AG04449 (cell line): ENCODE measurements around the gene GPR83.

Experiments
- CTCF ChIA-PET: fragments of 350-600 bp; formaldehyde crosslinking; extraction: SDS; loops from one replicate; lab custom pipeline; 2021; ENCODE audit warnings: antibody characterized with exemption; lab: Yijun Ruan, JAX
- POLR2A ChIA-PET: fragments of 400-600, 350-600 bp; formaldehyde crosslinking; extraction: SDS; loops from one replicate; lab custom pipeline; 2020; ENCODE audit warnings: antibody characterized with exemption, inconsistent platforms; lab: Yijun Ruan, JAX
- DNase-seq: peaks from one replicate; pipeline ENCODE4 v3.0.0-alpha.2; 2010; ENCODE audit warnings: low read depth, low spot score
- H3K4me3 ChIP-seq: 2 replicates; pipeline ENCODE4 v1.5.1; 2011; ENCODE audit warnings: low read depth, mild to moderate bottlenecking, control low read depth, low read length
- CTCF ChIP-seq: IDR thresholded peaks from one replicate; pipeline ENCODE4 v1.5.1; 2011; ENCODE audit warnings: mild to moderate bottlenecking, moderate library complexity, low read length, control low read depth, inconsistent platforms; ENCODE audit not compliant: insufficient read depth; ENCODE audit errors: missing control alignments

Gene GPR83

DNA sequence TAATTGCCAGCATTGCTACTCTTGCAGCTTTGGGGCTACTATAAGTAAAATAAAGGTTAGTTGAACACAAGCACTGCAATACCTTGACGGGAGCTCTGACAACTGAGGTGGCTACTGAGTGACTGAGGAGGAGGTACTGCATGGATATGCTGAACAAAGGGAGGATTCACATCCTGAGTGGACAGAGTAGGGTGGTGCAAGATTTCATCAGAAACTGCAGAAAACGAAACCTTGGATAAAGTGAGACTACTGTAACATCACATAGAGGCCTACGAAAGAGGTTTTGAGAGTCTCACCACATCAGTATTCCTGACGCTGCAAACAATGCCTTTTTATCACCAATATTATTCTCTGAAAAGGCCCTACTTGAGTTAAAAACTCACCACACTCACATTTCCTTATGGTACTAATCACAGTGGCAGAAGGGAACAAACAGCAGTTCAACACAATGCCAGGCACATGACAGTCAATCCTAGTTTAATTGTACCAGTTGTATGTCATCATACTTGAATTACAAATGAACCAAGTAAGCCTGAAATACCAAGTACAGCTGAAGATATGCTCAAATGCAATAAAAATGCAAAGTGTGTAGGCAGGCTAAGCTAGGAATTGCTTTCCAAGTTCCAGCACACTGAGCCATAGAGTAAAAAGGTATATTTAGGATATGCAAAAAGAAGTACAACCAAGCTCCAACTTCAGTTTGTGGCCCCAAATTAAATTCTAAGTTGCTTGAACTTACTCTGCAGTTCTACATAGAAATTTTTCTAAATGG lies 4.0 kb upstream of the GPR83 start:
- no peak overlapping the region for H3K4me3 ChIP-seq
- no peak for DNase-seq
- ChIA-PET POLR2A (no interaction called here), CTCF (interaction anchor here (1.0 to 5.7 kb wide), 3 partner anchors 13 to 484 kb away, joined by 4 to 31 read pairs (median 5); no protein-coding TSS in a partner anchor)
- TF ChIP-seq CTCF: no peak

DNA sequence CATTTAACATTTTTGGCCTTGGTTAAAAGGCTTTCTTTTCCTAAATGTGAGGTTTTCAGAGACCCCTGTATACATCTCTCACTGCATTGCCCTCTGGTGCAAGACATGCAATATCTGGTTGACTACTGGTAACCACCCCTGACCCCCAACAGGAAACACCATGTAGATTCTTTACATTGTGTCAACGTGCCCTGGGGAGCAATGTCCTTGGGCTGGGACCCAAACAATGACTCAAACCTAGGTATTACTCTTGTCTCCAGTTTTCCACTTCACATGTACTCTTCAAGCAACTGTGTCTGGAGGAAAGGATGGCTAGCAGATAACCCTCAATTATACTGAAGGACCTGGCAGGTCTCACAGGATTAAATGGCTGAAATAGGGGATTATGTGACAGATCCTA lies 1.1 kb upstream of the GPR83 start:
- no peak for DNase-seq
- CTCF ChIA-PET: interaction anchor here (0.9 kb wide), 1 partner anchor 231 kb away, joined by 3 read pairs; no protein-coding TSS in a partner anchor
- no peak for TF ChIP-seq CTCF
- H3K4me3 ChIP-seq: no peak overlapping the region
- POLR2A ChIA-PET: no interaction called here

- no peak for TF ChIP-seq CTCF
- ChIA-PET CTCF (interaction anchor here (0.9 kb wide), 1 partner anchor 231 kb away, joined by 3 read pairs; no protein-coding TSS in a partner anchor), POLR2A (no interaction called here)
- DNase-seq: no peak
- H3K4me3 ChIP-seq: peak overlapping the region; percentile 53
Observed at GRCh38 chr11:94401773-94402265, 600 bp upstream of the GPR83 start.

DNA sequence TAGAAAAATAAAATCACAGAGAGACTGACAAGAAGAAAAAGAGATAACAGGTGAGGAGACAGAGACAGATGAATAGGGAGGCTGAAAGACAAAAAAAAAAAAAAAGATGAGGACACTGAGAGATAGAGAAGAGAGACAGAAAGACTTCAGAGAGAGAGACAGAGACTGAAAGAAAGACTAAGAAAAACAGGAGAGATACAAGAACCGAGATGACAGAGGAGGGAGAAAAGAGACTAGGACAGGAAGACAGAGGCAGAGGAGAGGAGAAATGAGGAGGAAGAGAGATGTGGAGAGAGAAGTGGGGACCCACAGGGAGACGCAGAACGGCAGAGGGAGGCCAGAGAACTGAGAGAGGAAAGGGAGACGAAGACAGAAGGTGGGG lies 771 bp downstream of the GPR83 start:
- no peak for TF ChIP-seq CTCF
- ChIA-PET POLR2A (no interaction called here), CTCF (no interaction called here)
- peak overlapping the region; percentile 53 for H3K4me3 ChIP-seq
- no peak for DNase-seq

GRCh38 chr11:94400050-94400449 lies 1.2 kb downstream of the GPR83 start:
- POLR2A ChIA-PET: no interaction called here
- no peak for TF ChIP-seq CTCF
- no peak overlapping the region for H3K4me3 ChIP-seq
- CTCF ChIA-PET: no interaction called here
- no peak for DNase-seq

GRCh38 chr11:94398101-94398500 lies 3.1 kb downstream of the GPR83 start:
- no peak for TF ChIP-seq CTCF
- ChIA-PET POLR2A (no interaction called here), CTCF (interaction anchor here (0.7 kb wide), 1 partner anchor 215 kb away, joined by 3 read pairs; no protein-coding TSS in a partner anchor)
- no peak for DNase-seq
- H3K4me3 ChIP-seq: no peak overlapping the region
